Mesothelial cell of epicardium (in vitro differentiated cells): ENCODE results near the gene PRICKLE4. TPM values are rescaled to one million over a fixed set of nuclear protein-coding genes. Genes with fewer than 3 reads are reported as not detected.

Source experiments
- DNase-seq, 2 experiments: peaks; one replicate each; pipeline ENCODE4 v3.0.0; 2021; ENCODE audit warnings: low spot score in 2 of 2; ENCODE audit not compliant: unreplicated experiment in 2 of 2
- H3K27ac Mint-ChIP-seq: 2 replicates; pipeline ENCODE4 v1.8.0; 2021; ENCODE audit warnings: mixed read lengths
- H3K27me3 Mint-ChIP-seq: 2 replicates; pipeline ENCODE4 v1.8.0; 2021; ENCODE audit warnings: low read depth, mixed read lengths
- H3K36me3 Mint-ChIP-seq: 2 replicates; pipeline ENCODE4 v1.8.0; 2021; ENCODE audit warnings: mixed read lengths
- H3K4me1 Mint-ChIP-seq: 2 replicates; pipeline ENCODE4 v1.8.0; 2021; ENCODE audit warnings: mixed read lengths
- H3K4me3 Mint-ChIP-seq: 2 replicates; pipeline ENCODE4 v1.8.0; 2021; ENCODE audit warnings: mild to moderate bottlenecking, moderate library complexity, mixed read lengths
- H3K9me3 Mint-ChIP-seq: 2 replicates; pipeline ENCODE4 v1.8.0; 2021; ENCODE audit warnings: mixed read lengths
- CTCF ChIP-seq: fragments of 200-600 bp; sonication (generic); IDR thresholded peaks from one replicate; pipeline ENCODE4 v1.5.0; 2021; ENCODE audit warnings: antibody characterized with exemption; ENCODE audit not compliant: unreplicated experiment
- total RNA-seq: library from RNA; stranded (reverse); gene quantifications from 3 replicates; pipeline ENCODE4 v1.2.1, GENCODE V29; 2021

The PRICKLE4 gene
- total RNA-seq, 1 donor from 2014 or later, result 4.5 TPM

DNA sequence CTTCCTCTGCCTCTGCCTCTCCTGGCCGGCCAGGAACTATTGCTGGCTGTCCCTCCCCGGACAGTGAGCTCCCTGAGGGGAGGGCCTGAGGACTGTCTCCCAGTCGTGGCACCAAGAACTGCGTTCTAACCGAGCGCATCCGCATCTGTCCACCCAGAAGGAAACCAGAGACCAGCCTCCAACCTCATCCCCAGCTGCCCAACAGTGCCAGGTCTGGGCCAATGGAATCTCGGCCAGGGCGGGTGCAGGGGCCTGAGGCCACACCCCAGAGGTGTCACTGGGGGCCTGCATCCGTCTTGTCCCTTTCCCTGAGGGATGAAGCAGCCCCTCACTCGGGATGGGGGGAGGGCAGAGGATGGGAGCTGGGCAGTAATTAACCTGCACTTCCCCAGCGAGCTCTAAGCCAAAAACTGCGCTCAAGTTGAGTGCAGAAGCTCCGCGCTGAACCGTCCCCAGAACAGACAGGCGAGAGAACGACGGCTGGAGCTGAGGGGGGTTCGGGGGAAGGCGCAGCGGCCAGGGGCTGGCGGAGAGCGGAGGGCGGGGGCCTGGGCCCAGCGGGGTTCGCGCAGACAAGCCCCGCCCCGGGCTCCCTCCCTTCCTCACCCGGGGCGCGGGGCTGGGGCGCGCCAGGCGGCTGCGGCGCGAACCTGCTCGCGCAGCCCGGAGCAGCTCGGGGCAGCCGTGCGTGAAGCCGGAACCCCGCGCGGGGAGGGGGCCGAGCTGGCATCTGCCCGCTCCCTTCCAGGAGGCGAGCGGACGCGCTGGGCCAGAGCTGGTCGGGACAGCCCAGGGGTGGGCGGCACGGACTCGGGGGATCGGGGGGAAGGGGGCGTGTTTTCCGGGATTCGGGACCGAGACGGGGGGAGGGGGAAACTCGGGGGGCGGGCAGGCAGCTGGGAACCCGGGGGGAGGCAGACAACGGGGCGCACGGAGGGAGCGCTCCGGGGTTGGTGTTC lies 46.6 kb upstream of the PRICKLE4 start:
- Mint-ChIP-seq H3K27ac (no peak overlapping the region), H3K9me3 (no peaks in the 10 kb centered on the region), H3K4me3 (peak overlapping the region; percentile 75), H3K4me1 (peaks cover 9% of the 10 kb centered on the region), H3K36me3 (no peaks in the 10 kb centered on the region), H3K27me3 (peaks cover 24% of the 10 kb centered on the region)
- peak; percentile 54 to 69 for DNase-seq
- no peak for TF ChIP-seq CTCF

DNA sequence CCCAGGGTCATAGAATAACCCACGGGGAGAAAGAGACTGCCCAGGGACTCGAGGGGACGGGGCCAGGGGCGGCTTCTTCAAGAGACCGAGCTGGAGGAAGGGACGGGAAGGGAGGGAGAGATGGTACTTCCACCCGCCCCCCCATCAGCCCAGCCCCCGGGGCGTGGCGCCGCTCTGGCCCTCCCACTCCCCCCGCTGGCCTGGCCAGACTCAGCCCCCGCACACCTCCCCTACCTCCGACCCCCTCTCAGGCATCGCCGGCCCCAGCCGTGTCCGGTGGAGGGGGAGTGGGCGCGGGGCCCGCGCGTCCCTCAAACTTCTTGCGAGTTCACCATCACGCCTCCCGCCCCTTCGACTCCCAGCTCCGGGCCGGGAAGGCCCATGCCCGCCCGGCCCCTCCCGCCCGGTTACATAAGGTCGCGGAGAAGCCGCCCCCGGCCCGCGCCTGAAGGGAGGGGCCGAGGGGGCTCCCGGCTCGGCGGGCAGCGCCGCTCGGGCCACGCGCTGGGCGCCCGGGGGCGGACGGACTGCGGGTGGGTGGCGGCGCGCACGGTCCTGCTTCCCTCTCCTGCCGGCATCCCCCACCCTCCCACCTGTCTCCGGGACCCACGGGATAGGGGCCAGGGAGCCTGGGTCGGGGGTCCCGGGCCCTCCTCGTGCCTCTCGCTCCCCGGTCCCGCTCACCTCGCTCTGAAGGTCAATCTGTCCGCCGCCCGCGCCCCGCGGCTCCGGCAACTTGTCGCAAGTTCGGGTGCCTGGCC lies 45.7 kb upstream of the PRICKLE4 start:
- Mint-ChIP-seq H3K4me3 (peak overlapping the region; percentile 57), H3K27ac (no peak overlapping the region)
- DNase-seq, result peak; percentile 30 to 49

GRCh38 chr6:41735427-41736185 lies 45.0 kb upstream of the PRICKLE4 start, which contains the start of gene TFEB:
TFEB (minus strand) TSS chr6:41735608; CDS start chr6:41691213, 44,395 bp downstream.
- DNase-seq, result peak; percentile 90 to 98
- peak; percentile 80 for TF ChIP-seq CTCF
- H3K27me3 Mint-ChIP-seq, result peaks cover 19% of the 10 kb centered on the region
- peaks cover 11% of the 10 kb centered on the region for H3K4me1 Mint-ChIP-seq
- no peak within 1 kb of the TSS for H3K27ac Mint-ChIP-seq
- no peaks in the 10 kb centered on the region for H3K9me3 Mint-ChIP-seq
- peak within 1 kb of the TSS; percentile 58 for H3K4me3 Mint-ChIP-seq
- no peaks in the 10 kb centered on the region for H3K36me3 Mint-ChIP-seq

More for the DNA sequence above, 45.7 kb upstream of the PRICKLE4 start:
- Mint-ChIP-seq H3K27me3 (peaks cover 22% of the 10 kb centered on the region), H3K36me3 (no peaks in the 10 kb centered on the region), H3K9me3 (no peaks in the 10 kb centered on the region), H3K4me1 (peaks cover 11% of the 10 kb centered on the region)
- no peak for TF ChIP-seq CTCF

DNA sequence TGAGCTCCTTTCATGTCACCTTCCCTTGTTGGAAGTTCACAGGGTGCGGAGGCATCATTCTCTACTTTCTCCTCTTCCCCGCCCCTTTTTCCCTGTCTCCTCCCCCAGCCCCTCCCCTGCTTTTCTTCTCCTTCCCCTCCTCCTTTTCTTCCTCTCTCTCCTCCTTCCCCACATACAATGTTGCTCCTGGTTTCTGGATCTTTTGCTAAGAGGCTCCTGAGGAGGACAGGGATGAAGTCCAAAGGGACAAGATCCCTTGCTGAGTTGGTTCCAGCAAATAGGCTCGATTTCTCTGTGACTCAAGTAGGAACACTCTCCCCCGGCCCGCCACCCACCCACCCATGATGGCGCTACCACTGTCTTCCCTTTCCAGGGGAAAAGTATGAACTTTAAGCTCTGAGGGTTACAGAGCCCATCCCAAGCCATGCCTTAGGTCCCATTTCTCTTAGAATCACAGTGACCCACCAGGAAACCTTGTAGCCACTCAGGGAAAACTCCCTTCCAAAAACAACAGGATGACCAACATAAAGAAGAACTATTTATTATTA lies 44.3 kb upstream of the PRICKLE4 start:
- Mint-ChIP-seq H3K27me3 (peaks cover 19% of the 10 kb centered on the region), H3K27ac (no peak overlapping the region), H3K4me1 (peaks cover 11% of the 10 kb centered on the region), H3K4me3 (peak overlapping the region; percentile 58), H3K36me3 (no peaks in the 10 kb centered on the region), H3K9me3 (no peaks in the 10 kb centered on the region)
- DNase-seq, result no peak
- TF ChIP-seq CTCF, result no peak
